CD4-positive, alpha-beta memory T cell (primary cell): ENCODE measurements around the gene LIMCH1. TPM values are rescaled to one million over a fixed set of nuclear protein-coding genes. Genes with fewer than 3 reads are reported as not detected.

Source experiments
- CTCF ChIA-PET: fragments of 350-600 bp; sonication (Branson Sonifier 250); formaldehyde crosslinking; loops from one replicate; lab custom pipeline; 2021; ENCODE audit warnings: inconsistent platforms; ENCODE audit not compliant: partially characterized antibody; lab: Charles Lee
- POLR2A ChIA-PET: fragments of 350-600 bp; sonication (Branson Sonifier 250); formaldehyde crosslinking; loops from one replicate; lab custom pipeline; 2021; ENCODE audit not compliant: partially characterized antibody; lab: Charles Lee
- DNase-seq, 5 donors: peaks; one replicate each; pipeline versions ENCODE4 v3.0.0 to v3.0.0-alpha.2; 2020 to 2022; ENCODE audit warnings: mixed read lengths in 1 of 5
- H3K27ac ChIP-seq: one replicate; pipeline ENCODE4 v1.7.0; 2013; ENCODE audit warnings: low read depth, low read length
- H3K27me3 ChIP-seq: 2 replicates; pipeline ENCODE4 v1.7.0; 2013; ENCODE audit warnings: mild to moderate bottlenecking, low read length, moderate library complexity; ENCODE audit not compliant: insufficient read depth
- H3K36me3 ChIP-seq: 2 replicates; pipeline ENCODE4 v1.7.0; 2013; ENCODE audit warnings: mild to moderate bottlenecking, low read length, moderate library complexity; ENCODE audit not compliant: insufficient read depth
- H3K4me1 ChIP-seq: 2 replicates; pipeline ENCODE4 v1.7.0; 2013; ENCODE audit warnings: mild to moderate bottlenecking, low read length, moderate library complexity; ENCODE audit not compliant: insufficient read depth
- H3K4me3 ChIP-seq, 2 donors: one replicate each; pipeline ENCODE4 v1.7.0; 2013; ENCODE audit warnings: low read length in 2 of 2, mild to moderate bottlenecking in 1 of 2
- H3K9me3 ChIP-seq, 2 donors: one replicate each; pipeline ENCODE4 v1.7.0; 2013; ENCODE audit warnings: low read length in 2 of 2, control low read depth in 1 of 2; ENCODE audit not compliant: control insufficient read depth in 1 of 2
- H3K27ac Mint-ChIP-seq, 7 donors: one replicate each; pipeline ENCODE4 v1.8.0; 2020 to 2021; ENCODE audit warnings: mixed read lengths in 7 of 7, mild to moderate bottlenecking in 6 of 7, inconsistent platforms in 3 of 7, moderate library complexity in 3 of 7
- H3K27me3 Mint-ChIP-seq, 2 donors: one replicate each; pipeline ENCODE4 v1.8.0; 2020 to 2021; ENCODE audit warnings: mixed read lengths in 2 of 2
- H3K36me3 Mint-ChIP-seq, 2 donors: one replicate each; pipeline ENCODE4 v1.8.0; 2020 to 2021; ENCODE audit warnings: mixed read lengths in 2 of 2, inconsistent platforms in 1 of 2, mild to moderate bottlenecking in 1 of 2
- H3K4me1 Mint-ChIP-seq, 4 donors: one replicate each; pipeline ENCODE4 v1.8.0; 2020 to 2021; ENCODE audit warnings: mixed read lengths in 4 of 4, mild to moderate bottlenecking in 1 of 4
- H3K4me3 Mint-ChIP-seq, 8 donors: one replicate each; pipeline ENCODE4 v1.8.0; 2020 to 2021; ENCODE audit warnings: mixed read lengths in 8 of 8, mild to moderate bottlenecking in 7 of 8, moderate library complexity in 6 of 8, inconsistent platforms in 3 of 8
- H3K9me3 Mint-ChIP-seq, 8 donors: one replicate each; pipeline ENCODE4 v1.8.0; 2020 to 2021; ENCODE audit warnings: mixed read lengths in 8 of 8, mild to moderate bottlenecking in 5 of 8, inconsistent platforms in 3 of 8, moderate library complexity in 1 of 8
- intact Hi-C: fragments of 100-400 bp; cut with micrococcal nuclease; formaldehyde crosslinking; loops from one replicate; pipeline ENCODE4 v1.15.1; 2023
- polyA plus RNA-seq, 2 donors: library from polyadenylated mRNA; unstranded; fragments of 300-500 nt; fragmentation: Illumina TruSeq; gene quantifications; one replicate each; pipeline ENCODE4 v1.2.3, GENCODE V29; 2021
- total RNA-seq, 2 experiments: library from RNA; stranded (reverse); gene quantifications; one replicate each; pipeline ENCODE4 v1.2.3, GENCODE V29; 2021

LIMCH1 gene
- total and polyA plus RNA-seq, 4 experiments from 2014 or later = not detected

DNA sequence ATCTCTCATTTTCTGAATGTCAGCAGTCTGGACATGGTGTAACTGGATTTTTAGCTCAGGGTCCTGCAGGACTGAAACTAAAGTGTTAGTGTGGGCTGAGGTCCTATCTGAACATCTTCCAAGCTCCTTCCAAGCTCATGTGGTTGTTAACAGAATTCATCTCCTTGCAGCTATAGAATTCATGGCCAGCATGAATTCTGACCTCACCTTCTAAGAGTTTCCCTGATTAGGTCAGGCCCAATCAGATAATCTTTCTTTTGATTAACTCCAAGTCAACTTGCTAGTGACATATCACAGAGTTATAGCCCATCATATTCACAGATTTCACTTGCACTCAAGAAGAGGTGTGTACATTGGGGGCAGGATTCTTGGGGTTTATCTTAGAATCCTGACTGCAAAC, 59.5 kb downstream of the LIMCH1 start:
- Mint-ChIP-seq H3K4me3 (no peak overlapping the region), H3K9me3 (peaks cover 0 to 4% (median 0%) of the 10 kb centered on the region in 8 donors), H3K4me1 (no peaks in the 10 kb centered on the region), H3K27ac (no peak overlapping the region), H3K27me3 (peaks cover 2 to 4% of the 10 kb centered on the region in 2 donors), H3K36me3 (no peaks in the 10 kb centered on the region)
- no peak for DNase-seq
- no peaks in the 10 kb centered on the region for H3K9me3 ChIP-seq
- intact Hi-C loops = no loop called here
- H3K36me3 ChIP-seq = no peaks in the 10 kb centered on the region
- H3K27ac ChIP-seq = no peak overlapping the region
- no peaks in the 10 kb centered on the region for H3K4me1 ChIP-seq
- POLR2A ChIA-PET = no interaction called here
- H3K27me3 ChIP-seq = no peaks in the 10 kb centered on the region
- CTCF ChIA-PET = no interaction called here
- H3K4me3 ChIP-seq = no peak overlapping the region

DNA sequence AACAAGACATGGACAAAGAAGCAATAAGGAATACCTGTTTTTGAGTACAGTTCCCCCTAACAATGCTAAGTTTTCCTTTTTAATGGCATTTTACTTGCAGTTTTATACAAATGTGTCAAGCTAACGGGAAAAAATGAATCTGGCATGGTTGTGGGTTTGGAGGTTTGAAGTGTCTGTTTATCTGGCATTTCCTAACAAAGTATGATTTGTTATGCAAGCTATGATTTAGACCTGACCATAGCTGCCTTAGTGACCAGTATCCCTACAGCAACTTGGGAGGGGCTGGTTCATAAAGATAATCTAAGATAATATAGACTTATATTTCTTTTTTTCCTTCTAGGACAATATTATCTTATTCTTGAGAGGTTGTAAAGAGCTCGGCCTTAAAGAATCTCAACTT, 60.6 kb downstream of the LIMCH1 start:
- Histone ChIP-seq H3K27ac (no peak overlapping the region), H3K9me3 (no peaks in the 10 kb centered on the region), H3K4me3 (no peak overlapping the region), H3K27me3 (no peaks in the 10 kb centered on the region), H3K4me1 (no peaks in the 10 kb centered on the region), H3K36me3 (no peaks in the 10 kb centered on the region)
- intact Hi-C loops = no loop called here
- no peaks in the 10 kb centered on the region for H3K36me3 Mint-ChIP-seq
- CTCF ChIA-PET = no interaction called here
- DNase-seq = no peak
- H3K27ac Mint-ChIP-seq = no peak overlapping the region
- no peaks in the 10 kb centered on the region for H3K4me1 Mint-ChIP-seq
- no peak overlapping the region for H3K4me3 Mint-ChIP-seq
- peaks cover 2 to 4% of the 10 kb centered on the region in 2 donors for H3K27me3 Mint-ChIP-seq
- POLR2A ChIA-PET = no interaction called here
- H3K9me3 Mint-ChIP-seq = peaks cover 0 to 4% (median 0%) of the 10 kb centered on the region in 8 donors

DNA sequence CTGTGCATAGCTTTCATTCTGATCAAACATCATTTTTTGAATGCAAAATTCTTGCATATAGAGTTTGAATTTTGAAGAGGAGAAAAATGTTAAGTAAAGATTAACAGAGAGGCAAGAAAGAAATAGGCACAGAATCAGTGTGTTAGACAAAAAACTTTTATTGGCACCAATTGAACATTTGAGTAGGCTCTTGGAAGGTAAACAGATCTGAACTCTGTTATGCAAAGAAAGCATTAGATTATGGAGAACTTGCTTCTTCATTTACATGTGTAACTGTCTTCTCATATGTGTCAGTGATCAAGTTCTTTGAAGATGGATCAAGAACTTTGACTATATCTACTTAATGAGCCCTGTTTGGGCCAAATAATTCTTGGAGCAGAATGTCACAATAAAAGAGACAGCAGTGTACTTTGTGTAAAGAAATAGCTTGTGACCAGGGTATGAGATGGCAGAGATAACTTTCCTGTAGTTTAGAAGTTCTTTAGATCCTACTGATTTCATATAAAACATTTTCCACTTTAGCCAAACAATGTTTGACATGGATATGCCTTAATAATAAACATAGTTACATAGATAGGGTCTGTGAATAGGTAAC, 61.3 kb downstream of the LIMCH1 start:
- Mint-ChIP-seq H3K4me3 (no peak overlapping the region), H3K36me3 (no peaks in the 10 kb centered on the region), H3K27ac (no peak overlapping the region), H3K27me3 (peaks cover 2 to 4% of the 10 kb centered on the region in 2 donors), H3K9me3 (peaks cover 0 to 4% (median 0%) of the 10 kb centered on the region in 8 donors), H3K4me1 (no peaks in the 10 kb centered on the region)
- Histone ChIP-seq H3K4me1 (no peaks in the 10 kb centered on the region), H3K4me3 (no peak overlapping the region), H3K36me3 (no peaks in the 10 kb centered on the region), H3K27ac (no peak overlapping the region), H3K9me3 (no peaks in the 10 kb centered on the region), H3K27me3 (no peaks in the 10 kb centered on the region)
- no peak for DNase-seq
- ChIA-PET CTCF (no interaction called here), POLR2A (no interaction called here)
- intact Hi-C loops = no loop called here

DNA sequence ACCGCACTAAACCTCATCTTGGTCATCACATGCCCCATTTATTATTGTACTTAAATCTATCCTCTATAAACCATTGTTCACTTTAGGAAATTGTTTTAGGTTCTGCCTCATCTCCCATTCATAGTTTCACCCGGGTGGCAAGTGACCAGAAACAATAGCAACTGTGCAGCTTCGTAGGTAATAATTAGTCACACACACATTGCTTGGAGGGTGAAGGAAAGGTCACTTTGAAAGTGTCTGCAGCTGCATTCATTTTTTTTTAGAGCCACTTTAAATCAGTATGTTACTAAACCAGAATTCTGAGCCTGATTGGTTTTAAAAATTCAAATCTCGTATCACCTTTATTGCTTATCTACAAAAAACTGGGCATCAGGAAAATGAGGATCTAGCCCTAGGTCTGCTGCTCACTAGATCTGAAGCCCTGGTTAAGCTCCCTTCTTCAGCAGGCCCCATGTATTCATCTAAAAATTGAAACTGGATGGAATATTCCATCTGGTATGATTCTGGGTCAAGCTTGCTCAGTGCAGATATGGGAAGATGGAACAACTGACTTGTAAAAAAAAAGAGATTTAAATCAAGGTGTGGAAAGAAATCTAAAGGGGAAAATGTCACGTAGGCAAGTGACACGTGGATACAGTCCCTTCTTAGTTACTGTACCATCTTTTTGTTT, 62.4 kb downstream of the LIMCH1 start:
- ChIA-PET CTCF (no interaction called here), POLR2A (no interaction called here)
- Histone ChIP-seq H3K4me3 (no peak overlapping the region), H3K9me3 (no peaks in the 10 kb centered on the region), H3K36me3 (no peaks in the 10 kb centered on the region), H3K4me1 (no peaks in the 10 kb centered on the region), H3K27me3 (no peaks in the 10 kb centered on the region), H3K27ac (no peak overlapping the region)
- no peak overlapping the region for H3K27ac Mint-ChIP-seq
- intact Hi-C loops = no loop called here
- peaks cover 0 to 4% (median 0%) of the 10 kb centered on the region in 8 donors for H3K9me3 Mint-ChIP-seq
- DNase-seq = no peak
- H3K4me1 Mint-ChIP-seq = no peaks in the 10 kb centered on the region
- H3K27me3 Mint-ChIP-seq = peaks cover 2% of the 10 kb centered on the region in 2 donors
- H3K4me3 Mint-ChIP-seq = no peak overlapping the region
- no peaks in the 10 kb centered on the region for H3K36me3 Mint-ChIP-seq

DNA sequence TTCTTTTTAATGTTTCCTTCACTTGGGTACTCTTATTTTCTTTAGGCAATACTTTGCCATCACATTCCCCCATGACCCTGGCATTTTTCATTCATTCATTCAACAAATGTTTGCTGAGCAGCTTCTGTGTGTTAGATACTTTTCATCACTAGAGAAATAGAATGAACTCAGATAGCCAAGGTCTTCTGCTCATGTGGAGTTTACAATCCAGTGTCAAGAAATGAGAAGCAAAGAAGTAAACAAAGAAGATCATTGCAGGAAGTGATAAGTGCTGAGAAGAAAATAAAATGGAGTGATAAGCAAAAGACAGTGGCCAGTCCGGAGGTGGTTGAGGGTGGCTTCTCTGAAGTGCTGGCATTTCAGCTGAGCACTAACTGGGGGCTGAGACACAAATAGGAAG, 63.1 kb downstream of the LIMCH1 start:
- intact Hi-C loops = no loop called here
- DNase-seq = no peak
- H3K4me1 ChIP-seq = no peaks in the 10 kb centered on the region
- Mint-ChIP-seq H3K9me3 (peaks cover 0 to 3% (median 0%) of the 10 kb centered on the region in 8 donors), H3K27me3 (peaks cover 2% of the 10 kb centered on the region in 2 donors), H3K4me1 (no peaks in the 10 kb centered on the region), H3K27ac (peak overlapping the region in 1 of 7 donors; percentile 30), H3K36me3 (no peaks in the 10 kb centered on the region), H3K4me3 (no peak overlapping the region)
- POLR2A ChIA-PET = no interaction called here
- CTCF ChIA-PET = no interaction called here
- no peaks in the 10 kb centered on the region for H3K9me3 ChIP-seq
- no peak overlapping the region for H3K4me3 ChIP-seq
- H3K27ac ChIP-seq = no peak overlapping the region
- H3K27me3 ChIP-seq = no peaks in the 10 kb centered on the region
- no peaks in the 10 kb centered on the region for H3K36me3 ChIP-seq

DNA sequence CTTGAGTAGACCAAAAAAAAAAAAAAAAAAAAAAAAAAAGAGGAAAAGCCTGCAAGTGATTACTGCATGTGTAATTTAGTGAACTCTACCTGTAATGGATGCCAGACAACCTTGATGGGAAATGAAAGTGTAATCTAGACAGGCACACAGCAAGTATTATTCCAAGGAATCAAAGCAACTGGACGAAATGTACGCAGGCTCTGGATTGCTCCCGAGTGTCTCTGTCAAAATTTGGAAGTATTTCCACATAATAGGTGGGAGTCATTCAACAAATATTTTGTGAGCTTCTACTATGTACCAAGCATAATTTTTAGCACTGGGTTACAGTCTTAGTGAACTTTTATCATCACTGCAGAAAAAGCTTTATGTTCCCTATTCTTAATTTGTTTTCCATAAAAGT, 64.2 kb downstream of the LIMCH1 start:
- Histone ChIP-seq H3K4me3 (no peak overlapping the region), H3K27me3 (no peaks in the 10 kb centered on the region), H3K27ac (no peak overlapping the region), H3K36me3 (no peaks in the 10 kb centered on the region), H3K4me1 (no peaks in the 10 kb centered on the region), H3K9me3 (no peaks in the 10 kb centered on the region)
- Mint-ChIP-seq H3K4me1 (no peaks in the 10 kb centered on the region), H3K27me3 (peaks cover 0 to 2% of the 10 kb centered on the region in 2 donors), H3K9me3 (peaks cover 0 to 2% (median 0%) of the 10 kb centered on the region in 8 donors), H3K27ac (no peak overlapping the region), H3K4me3 (no peak overlapping the region), H3K36me3 (no peaks in the 10 kb centered on the region)
- ChIA-PET POLR2A (no interaction called here), CTCF (no interaction called here)
- intact Hi-C loops = no loop called here
- no peak for DNase-seq

DNA sequence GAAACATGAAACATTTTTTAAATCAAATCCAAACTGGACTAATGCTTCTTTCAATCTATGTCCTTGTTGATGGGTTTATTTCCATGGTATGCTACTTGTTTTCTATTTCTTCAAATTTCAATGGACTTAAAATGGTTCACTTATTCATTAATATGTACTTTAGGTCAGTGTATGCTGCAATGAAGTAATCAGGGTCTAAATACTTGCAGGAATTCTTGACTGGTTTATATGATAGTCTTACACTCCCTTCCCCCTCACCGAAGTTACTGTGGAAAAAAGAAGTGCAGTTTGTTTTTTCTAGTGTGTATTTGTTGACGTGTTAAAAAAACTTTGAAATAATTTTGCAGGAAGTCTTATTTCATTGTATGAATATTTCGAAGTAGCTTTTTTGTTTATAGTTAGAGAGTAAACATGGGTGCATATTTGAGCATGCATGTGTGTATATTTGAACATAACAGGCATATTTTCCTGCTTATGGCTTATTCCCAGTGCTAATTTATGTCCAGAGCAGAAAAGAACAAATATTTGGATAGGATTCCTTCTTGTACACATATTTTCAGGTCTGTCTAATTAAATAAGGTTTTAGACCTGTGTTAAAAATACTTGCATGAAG, 65.0 kb downstream of the LIMCH1 start:
- H3K9me3 Mint-ChIP-seq = peaks cover 0 to under 1% (median 0%) of the 10 kb centered on the region in 8 donors
- H3K4me3 ChIP-seq = no peak overlapping the region
- no peak overlapping the region for H3K27ac Mint-ChIP-seq
- ChIA-PET CTCF (no interaction called here), POLR2A (no interaction called here)
- no peaks in the 10 kb centered on the region for H3K27me3 ChIP-seq
- intact Hi-C loops = no loop called here
- no peaks in the 10 kb centered on the region for H3K36me3 ChIP-seq
- H3K27me3 Mint-ChIP-seq = peaks cover 0 to 2% of the 10 kb centered on the region in 2 donors
- no peak overlapping the region for H3K4me3 Mint-ChIP-seq
- DNase-seq = no peak
- H3K27ac ChIP-seq = no peak overlapping the region
- no peaks in the 10 kb centered on the region for H3K9me3 ChIP-seq
- no peaks in the 10 kb centered on the region for H3K4me1 ChIP-seq
- no peaks in the 10 kb centered on the region for H3K36me3 Mint-ChIP-seq
- no peaks in the 10 kb centered on the region for H3K4me1 Mint-ChIP-seq
